Keratinocyte (primary cell): ENCODE results near the gene LUC7L3.

ENCODE experiments used
- EZH2 ChIP-seq: IDR thresholded peaks from one replicate; pipeline ENCODE4 v1.6.1; 2012; ENCODE audit warnings: inconsistent platforms, mild to moderate bottlenecking, low read length, moderate library complexity
- TF ChIP-seq, protein P1 (sequence below), 3 experiments: IDR thresholded peaks in 1 of 3; conservative IDR thresholded peaks in 1 of 3; optimal IDR thresholded peaks in 1 of 3; 2 replicates in 2 of 3; 3 replicates in 1 of 3; pipeline versions ENCODE3 to v1.5.1; 2011; ENCODE audit warnings: low read length in 3 of 3, mild to moderate bottlenecking in 3 of 3, moderate library complexity in 2 of 3, control low read depth in 1 of 3, inconsistent platforms in 1 of 3; ENCODE audit not compliant: insufficient read depth in 2 of 3; ENCODE audit errors: extremely low read depth in 1 of 3

DNA sequence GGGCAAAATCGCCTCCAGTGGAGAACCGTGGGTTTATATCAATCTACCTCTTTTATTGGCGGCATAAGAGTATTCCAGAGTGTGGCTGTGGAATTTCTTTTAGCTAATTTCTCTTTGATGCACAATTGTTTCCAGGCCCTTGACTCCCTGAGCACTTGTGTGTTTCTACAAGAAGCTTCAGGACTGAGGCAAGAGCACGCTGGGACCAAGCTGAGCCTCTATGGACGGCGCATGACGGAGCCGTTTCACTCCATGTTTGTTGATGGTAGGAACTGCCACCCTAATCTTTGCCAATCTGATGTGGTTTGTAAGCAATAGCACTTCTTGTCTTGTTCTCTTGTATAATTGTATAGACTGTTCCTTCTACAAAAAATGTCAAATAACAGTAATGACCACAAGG lies 59.1 kb downstream of the LUC7L3 start:
- TF ChIP-seq, protein P1, sequence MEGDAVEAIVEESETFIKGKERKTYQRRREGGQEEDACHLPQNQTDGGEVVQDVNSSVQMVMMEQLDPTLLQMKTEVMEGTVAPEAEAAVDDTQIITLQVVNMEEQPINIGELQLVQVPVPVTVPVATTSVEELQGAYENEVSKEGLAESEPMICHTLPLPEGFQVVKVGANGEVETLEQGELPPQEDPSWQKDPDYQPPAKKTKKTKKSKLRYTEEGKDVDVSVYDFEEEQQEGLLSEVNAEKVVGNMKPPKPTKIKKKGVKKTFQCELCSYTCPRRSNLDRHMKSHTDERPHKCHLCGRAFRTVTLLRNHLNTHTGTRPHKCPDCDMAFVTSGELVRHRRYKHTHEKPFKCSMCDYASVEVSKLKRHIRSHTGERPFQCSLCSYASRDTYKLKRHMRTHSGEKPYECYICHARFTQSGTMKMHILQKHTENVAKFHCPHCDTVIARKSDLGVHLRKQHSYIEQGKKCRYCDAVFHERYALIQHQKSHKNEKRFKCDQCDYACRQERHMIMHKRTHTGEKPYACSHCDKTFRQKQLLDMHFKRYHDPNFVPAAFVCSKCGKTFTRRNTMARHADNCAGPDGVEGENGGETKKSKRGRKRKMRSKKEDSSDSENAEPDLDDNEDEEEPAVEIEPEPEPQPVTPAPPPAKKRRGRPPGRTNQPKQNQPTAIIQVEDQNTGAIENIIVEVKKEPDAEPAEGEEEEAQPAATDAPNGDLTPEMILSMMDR (optimal IDR thresholded peaks at IDR 0.05 in 1 of 3, IDR thresholded peaks at IDR 0.05 in 1 of 3, conservative IDR thresholded peaks at IDR 0.05 in 1 of 3; ENCODE audit: extremely low read depth in 1 of 3, insufficient read depth in 2 of 3, low read length in 3 of 3), result no peak
- no peak for TF ChIP-seq EZH2
